ENCODE results near the gene CHST8.

The CHST8 gene

GRCh38 chr19:33713194-33713593 lies 91.4 kb downstream of the CHST8 start:
- H3K27me3 Mint-ChIP-seq = peaks cover 13% of the 10 kb centered on the region

GRCh38 chr19:33714149-33714548 lies 92.4 kb downstream of the CHST8 start:
- no peaks in the 10 kb centered on the region for H3K4me1 Mint-ChIP-seq (ENCODE audit: low read depth)
- H3K4me3 Mint-ChIP-seq = no peak overlapping the region
- no peak overlapping the region for H3K27ac Mint-ChIP-seq
- peaks cover 17% of the 10 kb centered on the region for H3K9me3 Mint-ChIP-seq (ENCODE audit: low read depth)
- peaks cover 16% of the 10 kb centered on the region for H3K27me3 Mint-ChIP-seq
- no peaks in the 10 kb centered on the region for H3K36me3 Mint-ChIP-seq

More at GRCh38 chr19:33713194-33713593, 91.4 kb downstream of the CHST8 start:
- no peaks in the 10 kb centered on the region for H3K36me3 Mint-ChIP-seq
- peaks cover 17% of the 10 kb centered on the region for H3K9me3 Mint-ChIP-seq (ENCODE audit: low read depth)
- no peak overlapping the region for H3K4me3 Mint-ChIP-seq
- H3K4me1 Mint-ChIP-seq (ENCODE audit: low read depth) = no peaks in the 10 kb centered on the region
- no peak overlapping the region for H3K27ac Mint-ChIP-seq

GRCh38 chr19:33715462-33715861 lies 93.7 kb downstream of the CHST8 start:
- H3K4me3 Mint-ChIP-seq = no peak overlapping the region
- H3K36me3 Mint-ChIP-seq = no peaks in the 10 kb centered on the region
- H3K27me3 Mint-ChIP-seq = peaks cover 18% of the 10 kb centered on the region
- H3K4me1 Mint-ChIP-seq (ENCODE audit: low read depth) = no peaks in the 10 kb centered on the region
- no peak overlapping the region for H3K27ac Mint-ChIP-seq
- peaks cover 10% of the 10 kb centered on the region for H3K9me3 Mint-ChIP-seq (ENCODE audit: low read depth)

- Mint-ChIP-seq H3K36me3 (no peaks in the 10 kb centered on the region), H3K9me3 (ENCODE audit: low read depth) (peaks cover 10% of the 10 kb centered on the region), H3K27me3 (peaks cover 15% of the 10 kb centered on the region), H3K4me3 (no peak overlapping the region), H3K27ac (no peak overlapping the region), H3K4me1 (ENCODE audit: low read depth) (no peaks in the 10 kb centered on the region)
Observed at GRCh38 chr19:33717878-33718277, 96.1 kb downstream of the CHST8 start.

- Mint-ChIP-seq H3K36me3 (no peaks in the 10 kb centered on the region), H3K4me3 (no peak overlapping the region), H3K9me3 (ENCODE audit: low read depth) (peaks cover 10% of the 10 kb centered on the region), H3K27me3 (peaks cover 15% of the 10 kb centered on the region), H3K27ac (no peak overlapping the region), H3K4me1 (ENCODE audit: low read depth) (no peaks in the 10 kb centered on the region)
Observed at GRCh38 chr19:33718651-33719254, 97.0 kb downstream of the CHST8 start.

- Mint-ChIP-seq H3K36me3 (no peaks in the 10 kb centered on the region), H3K27me3 (peaks cover 13% of the 10 kb centered on the region), H3K4me1 (ENCODE audit: low read depth) (no peaks in the 10 kb centered on the region), H3K27ac (no peak overlapping the region), H3K4me3 (no peak overlapping the region), H3K9me3 (ENCODE audit: low read depth) (peaks cover 5% of the 10 kb centered on the region)
Observed at GRCh38 chr19:33719366-33720154, 97.8 kb downstream of the CHST8 start.

GRCh38 chr19:33720155-33720493 lies 98.4 kb downstream of the CHST8 start:
- no peak overlapping the region for H3K27ac Mint-ChIP-seq
- H3K36me3 Mint-ChIP-seq = no peaks in the 10 kb centered on the region
- H3K9me3 Mint-ChIP-seq (ENCODE audit: low read depth) = no peaks in the 10 kb centered on the region
- peaks cover 11% of the 10 kb centered on the region for H3K27me3 Mint-ChIP-seq
- H3K4me3 Mint-ChIP-seq = no peak overlapping the region
- H3K4me1 Mint-ChIP-seq (ENCODE audit: low read depth) = no peaks in the 10 kb centered on the region

- no peaks in the 10 kb centered on the region for H3K4me1 Mint-ChIP-seq (ENCODE audit: low read depth)
- H3K9me3 Mint-ChIP-seq (ENCODE audit: low read depth) = no peaks in the 10 kb centered on the region
Observed at GRCh38 chr19:33720691-33721682, 99.2 kb downstream of the CHST8 start.

GRCh38 chr19:33721735-33722297 lies 100.1 kb downstream of the CHST8 start:
- Mint-ChIP-seq H3K9me3 (ENCODE audit: low read depth) (no peaks in the 10 kb centered on the region), H3K36me3 (no peaks in the 10 kb centered on the region), H3K27me3 (peaks cover 8% of the 10 kb centered on the region), H3K4me1 (ENCODE audit: low read depth) (no peaks in the 10 kb centered on the region), H3K4me3 (no peak overlapping the region), H3K27ac (no peak overlapping the region)

More at GRCh38 chr19:33720691-33721682, 99.2 kb downstream of the CHST8 start:
- Mint-ChIP-seq H3K36me3 (no peaks in the 10 kb centered on the region), H3K27me3 (peaks cover 10% of the 10 kb centered on the region), H3K4me3 (no peak overlapping the region), H3K27ac (no peak overlapping the region)

GRCh38 chr19:33722456-33723239 lies 100.9 kb downstream of the CHST8 start:
- no peak overlapping the region for H3K27ac Mint-ChIP-seq
- no peaks in the 10 kb centered on the region for H3K36me3 Mint-ChIP-seq
- no peaks in the 10 kb centered on the region for H3K4me1 Mint-ChIP-seq (ENCODE audit: low read depth)
- H3K9me3 Mint-ChIP-seq (ENCODE audit: low read depth) = no peaks in the 10 kb centered on the region
- H3K27me3 Mint-ChIP-seq = peaks cover 8% of the 10 kb centered on the region
- H3K4me3 Mint-ChIP-seq = no peak overlapping the region

- Mint-ChIP-seq H3K4me3 (no peak overlapping the region), H3K27ac (no peak overlapping the region)
Observed at GRCh38 chr19:33723512-33723911, 101.8 kb downstream of the CHST8 start.

GRCh38 chr19:33724021-33724720 lies 102.4 kb downstream of the CHST8 start:
- Mint-ChIP-seq H3K4me1 (ENCODE audit: low read depth) (no peaks in the 10 kb centered on the region), H3K4me3 (no peak overlapping the region), H3K36me3 (no peaks in the 10 kb centered on the region), H3K9me3 (ENCODE audit: low read depth) (no peaks in the 10 kb centered on the region), H3K27ac (no peak overlapping the region), H3K27me3 (peaks cover 5% of the 10 kb centered on the region)

More at GRCh38 chr19:33723512-33723911, 101.8 kb downstream of the CHST8 start:
- Mint-ChIP-seq H3K9me3 (ENCODE audit: low read depth) (no peaks in the 10 kb centered on the region), H3K36me3 (no peaks in the 10 kb centered on the region), H3K27me3 (peaks cover 6% of the 10 kb centered on the region), H3K4me1 (ENCODE audit: low read depth) (no peaks in the 10 kb centered on the region)

- Mint-ChIP-seq H3K27me3 (peaks cover 5% of the 10 kb centered on the region), H3K4me3 (no peak overlapping the region), H3K9me3 (ENCODE audit: low read depth) (no peaks in the 10 kb centered on the region), H3K4me1 (ENCODE audit: low read depth) (no peaks in the 10 kb centered on the region), H3K36me3 (no peaks in the 10 kb centered on the region), H3K27ac (no peak overlapping the region)
Observed at GRCh38 chr19:33724721-33725060, 102.9 kb downstream of the CHST8 start.

GRCh38 chr19:33725567-33725966 lies 103.8 kb downstream of the CHST8 start:
- Mint-ChIP-seq H3K4me1 (ENCODE audit: low read depth) (no peaks in the 10 kb centered on the region), H3K9me3 (ENCODE audit: low read depth) (no peaks in the 10 kb centered on the region), H3K27me3 (peaks cover 3% of the 10 kb centered on the region)

More at GRCh38 chr19:33725567-33725966, 103.8 kb downstream of the CHST8 start:
- Mint-ChIP-seq H3K36me3 (no peaks in the 10 kb centered on the region), H3K4me3 (no peak overlapping the region), H3K27ac (no peak overlapping the region)

All from activated naive CD8-positive, alpha-beta T cell (primary cell).